ENCODE data around the gene GSK3B. TPM values are rescaled to one million over a fixed set of nuclear protein-coding genes. Genes with fewer than 3 reads are reported as not detected.

The GSK3B gene
- total and polyA plus RNA-seq, 2 experiments from 2014 or later = 29.0 to 45.3 TPM

GRCh38 chr3:120089089-120089488, 5.2 kb downstream of the GSK3B start (continued):
- TF ChIP-seq ETS1 (IDR thresholded peaks at IDR 0.05) (no peak), CREB1 (CRISPR knock-in tag; IDR thresholded peaks at IDR 0.05; ENCODE audit: low read depth) (no peak), ZNF114 (CRISPR knock-in tag; IDR thresholded peaks at IDR 0.05) (no peak), ZNF331 (CRISPR knock-in tag; IDR thresholded peaks at IDR 0.05; ENCODE audit: low read depth) (no peak), ZNF462 (CRISPR knock-in tag; IDR thresholded peaks at IDR 0.05) (no peak)

- H3K4me1 ChIP-seq (ENCODE audit: insufficient read depth) = peaks cover 27% of the 10 kb centered on the region
- no peaks in the 10 kb centered on the region for H3F3A ChIP-seq (replicated peaks; ENCODE audit: low read depth)
- ATAC-seq (no peak), DNase-seq (ENCODE audit: low spot score) (no peak)
- peaks cover 100% of the 10 kb centered on the region for H3K79me2 ChIP-seq (replicated peaks; ENCODE audit: insufficient read depth)
- H3K27me3 ChIP-seq (ENCODE audit: insufficient read depth) = no peaks in the 10 kb centered on the region
- H3K27ac ChIP-seq (ENCODE audit: low read depth) = no peak overlapping the region
- H3K9me2 ChIP-seq (ENCODE audit: insufficient read depth) = no peaks in the 10 kb centered on the region
- H3K36me3 Mint-ChIP-seq (ENCODE audit: low read depth) = 0 out of 3 replicates have a peak, but pooled peaks cover 6% of the 10 kb centered on the region
- H3K36me3 ChIP-seq (ENCODE audit: insufficient read depth) = no peaks in the 10 kb centered on the region
- no peaks in the 10 kb centered on the region for H3K27me3 Mint-ChIP-seq (ENCODE audit: insufficient read depth, low read depth, poor library complexity)
- peaks cover 17% of the 10 kb centered on the region for H3K4me1 Mint-ChIP-seq
- no peak overlapping the region for H3K4me2 ChIP-seq
- H3K4me3 Mint-ChIP-seq = no peak overlapping the region; the same call in 2 of the 3 replicates
- H3K9me3 Mint-ChIP-seq = no peaks in the 10 kb centered on the region
- no peak overlapping the region; the same call in 1 of the 2 replicates for H3K27ac Mint-ChIP-seq
- H2AFZ ChIP-seq = no peak overlapping the region
- peaks cover 43% of the 10 kb centered on the region; the same call in 1 of the 2 replicates for H4K20me1 ChIP-seq (replicated peaks; ENCODE audit: insufficient read depth)
- no peak overlapping the region for H3K4me3 ChIP-seq
- TF ChIP-seq ETS1 (IDR thresholded peaks at IDR 0.05) (no peak), ZNF462 (CRISPR knock-in tag; IDR thresholded peaks at IDR 0.05) (no peak), CREB1 (CRISPR knock-in tag; IDR thresholded peaks at IDR 0.05; ENCODE audit: low read depth) (no peak), ZNF114 (CRISPR knock-in tag; IDR thresholded peaks at IDR 0.05) (no peak), STAT1 (IDR thresholded peaks at IDR 0.05; ENCODE audit: unreplicated experiment) (no peak)
These were observed 5.6 kb downstream of the GSK3B start for GRCh38 chr3:120088622-120089021.

All from GM23338 (cell line).